ENCODE data around the gene SMYD3. TPM values are rescaled to one million over a fixed set of nuclear protein-coding genes. Genes with fewer than 3 reads are reported as not detected.

The SMYD3 gene
- total RNA-seq, 5 donors from 2014 or later (not counting 1 experiment from before 2014, with no cell fraction given), result 17.7 to 37.8 (median 21.9) TPM

DNA sequence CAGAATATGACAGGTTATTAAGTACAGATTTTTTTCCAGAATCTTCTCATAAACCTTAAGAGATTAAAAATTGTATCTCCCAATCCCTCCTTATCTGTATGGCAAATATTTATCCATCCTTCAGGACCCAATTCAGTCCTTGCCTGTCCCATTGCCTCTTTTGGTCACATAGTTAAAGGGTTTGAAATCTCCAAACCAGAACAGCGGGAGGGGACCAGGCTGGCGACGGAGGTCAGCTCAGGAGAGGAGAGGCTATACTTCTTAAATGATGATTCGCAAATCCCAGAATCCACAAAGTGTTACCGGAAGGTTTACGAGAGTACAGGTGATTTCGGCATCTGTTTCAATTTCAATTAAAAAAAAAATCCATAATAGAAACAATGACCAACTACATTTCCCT lies 572.7 kb downstream of the SMYD3 start:
- Histone ChIP-seq H3K27ac (ENCODE audit: low read length) (no peak overlapping the region), H3K36me3 (ENCODE audit: control insufficient read depth in 2 of 2, extremely low read depth in 1 of 2, insufficient read depth in 1 of 2, low read length in 1 of 2) (no peaks in the 10 kb centered on the region), H3K4me3 (ENCODE audit: control insufficient read depth in 1 of 2, extremely low read depth in 1 of 2, low read length in 1 of 2) (no peak overlapping the region), H3K4me1 (ENCODE audit: control insufficient read depth in 1 of 2, extremely low read depth in 1 of 2, insufficient read depth in 2 of 2, low read length in 2 of 2) (no peaks in the 10 kb centered on the region), H3K27me3 (replicated peaks in 1 of 2; ENCODE audit: control insufficient read depth in 2 of 2, extremely low read depth in 1 of 2, insufficient read depth in 2 of 2, low read length in 1 of 2) (no peaks in the 10 kb centered on the region), H3K9me3 (no peaks in the 10 kb centered on the region)
- ATAC-seq (replicated peaks in 1 of 4), result no peak
- Mint-ChIP-seq H3K9me3 (no peaks in the 10 kb centered on the region), H3K36me3 (peaks cover 13% of the 10 kb centered on the region), H3K27ac (no peak overlapping the region), H3K4me3 (no peak overlapping the region), H3K27me3 (no peaks in the 10 kb centered on the region), H3K4me1 (no peaks in the 10 kb centered on the region)
- 97% methylated on average over 3 of the region's 7 CpGs for WGBS (ENCODE audit: insufficient coverage)
- POLR2A ChIA-PET, result interaction anchor here in 1 of 2 donors (0.6 kb wide), 1 partner anchor 220 kb away, joined by 4 read pairs; no protein-coding TSS in a partner anchor
- no peak for DNase-seq
- CTCF ChIA-PET, result no interaction called here

DNA sequence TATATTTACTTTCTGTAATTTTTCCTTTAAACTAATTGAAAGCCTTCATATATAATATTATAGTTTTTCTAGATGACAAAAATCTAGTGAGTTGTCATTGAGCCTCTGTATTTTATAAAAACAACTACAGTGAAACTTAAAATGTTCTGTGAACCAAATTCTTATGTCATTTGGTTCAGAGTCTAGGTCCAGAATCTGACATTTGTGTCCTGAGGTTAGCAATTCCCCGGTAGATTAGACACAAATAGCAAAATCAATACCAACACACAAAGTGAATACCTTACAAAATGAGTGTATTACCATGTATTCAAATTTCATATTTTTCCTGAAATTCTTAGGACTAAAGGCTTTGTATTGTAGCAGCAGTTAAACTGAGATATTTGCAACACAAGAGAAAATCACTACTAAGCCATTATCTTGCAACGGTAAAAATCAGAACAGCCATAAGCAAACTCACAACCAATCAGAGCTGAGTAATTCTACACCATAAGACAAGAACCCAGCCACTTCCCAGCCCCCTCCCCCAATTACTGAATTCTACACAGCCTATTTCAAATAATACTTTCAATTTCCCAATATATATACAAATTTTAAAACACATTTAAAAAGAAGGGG lies 573.5 kb downstream of the SMYD3 start:
- no peaks in the 10 kb centered on the region for H3K27me3 Mint-ChIP-seq
- no peak for DNase-seq
- no peak for ATAC-seq (replicated peaks in 1 of 4)
- CTCF ChIA-PET, result no interaction called here
- H3K27ac Mint-ChIP-seq, result no peak overlapping the region
- no peaks in the 10 kb centered on the region for H3K9me3 Mint-ChIP-seq
- H3K4me1 Mint-ChIP-seq, result no peaks in the 10 kb centered on the region
- Histone ChIP-seq H3K27ac (ENCODE audit: low read length) (no peak overlapping the region), H3K27me3 (replicated peaks in 1 of 2; ENCODE audit: control insufficient read depth in 2 of 2, extremely low read depth in 1 of 2, insufficient read depth in 2 of 2, low read length in 1 of 2) (no peaks in the 10 kb centered on the region), H3K4me1 (ENCODE audit: control insufficient read depth in 1 of 2, extremely low read depth in 1 of 2, insufficient read depth in 2 of 2, low read length in 2 of 2) (no peaks in the 10 kb centered on the region), H3K9me3 (no peaks in the 10 kb centered on the region), H3K36me3 (ENCODE audit: control insufficient read depth in 2 of 2, extremely low read depth in 1 of 2, insufficient read depth in 1 of 2, low read length in 1 of 2) (no peaks in the 10 kb centered on the region), H3K4me3 (ENCODE audit: control insufficient read depth in 1 of 2, extremely low read depth in 1 of 2, low read length in 1 of 2) (no peak overlapping the region)
- WGBS (ENCODE audit: insufficient coverage), result 95% methylated on average over 2 of the region's 2 CpGs
- POLR2A ChIA-PET, result no interaction called here
- no peak overlapping the region for H3K4me3 Mint-ChIP-seq
- H3K36me3 Mint-ChIP-seq, result peaks cover 21% of the 10 kb centered on the region

DNA sequence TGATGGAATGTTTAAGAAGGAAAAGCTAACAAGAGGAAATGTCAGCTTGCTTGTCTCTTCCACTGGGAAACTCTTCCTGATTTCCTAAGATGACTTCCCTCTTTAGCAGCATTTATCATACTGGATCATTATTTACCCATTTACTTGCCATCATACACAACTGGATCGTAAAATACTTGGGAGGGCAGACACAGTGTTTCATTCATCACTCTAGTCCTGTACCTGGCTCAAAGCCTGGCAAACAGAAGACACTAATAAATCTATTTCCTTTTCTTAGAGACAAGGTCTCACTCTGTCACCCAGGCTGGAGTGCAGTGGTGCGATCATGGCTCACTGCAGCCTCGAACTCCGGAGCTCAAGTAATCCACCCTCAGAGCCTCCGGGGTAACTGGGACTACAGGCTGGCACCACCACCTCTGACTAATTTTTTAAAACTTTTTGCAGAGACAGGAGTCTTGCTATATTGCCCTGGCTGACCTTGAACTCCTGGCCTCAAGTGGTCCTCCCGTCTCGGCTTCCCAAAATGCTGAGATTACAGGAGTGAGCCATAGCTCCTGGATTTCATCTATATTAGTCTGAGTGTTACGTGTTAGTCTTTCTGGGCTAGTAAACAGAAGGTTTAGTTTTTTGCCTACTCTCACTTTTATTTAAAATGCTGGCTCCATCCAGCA lies 574.6 kb downstream of the SMYD3 start:
- Mint-ChIP-seq H3K4me3 (no peak overlapping the region), H3K27ac (no peak overlapping the region), H3K36me3 (peaks cover 26% of the 10 kb centered on the region), H3K27me3 (no peaks in the 10 kb centered on the region), H3K9me3 (no peaks in the 10 kb centered on the region), H3K4me1 (no peaks in the 10 kb centered on the region)
- DNase-seq (no peak), ATAC-seq (replicated peaks in 1 of 4) (no peak)
- Histone ChIP-seq H3K36me3 (ENCODE audit: control insufficient read depth in 2 of 2, extremely low read depth in 1 of 2, insufficient read depth in 1 of 2, low read length in 1 of 2) (no peaks in the 10 kb centered on the region), H3K27ac (ENCODE audit: low read length) (no peak overlapping the region), H3K4me3 (ENCODE audit: control insufficient read depth in 1 of 2, extremely low read depth in 1 of 2, low read length in 1 of 2) (no peak overlapping the region), H3K27me3 (replicated peaks in 1 of 2; ENCODE audit: control insufficient read depth in 2 of 2, extremely low read depth in 1 of 2, insufficient read depth in 2 of 2, low read length in 1 of 2) (no peaks in the 10 kb centered on the region), H3K4me1 (ENCODE audit: control insufficient read depth in 1 of 2, extremely low read depth in 1 of 2, insufficient read depth in 2 of 2, low read length in 2 of 2) (no peaks in the 10 kb centered on the region), H3K9me3 (no peaks in the 10 kb centered on the region)
- ChIA-PET CTCF (interaction anchor here in 1 of 2 donors (0.5 to 0.6 kb wide), 2 partner anchors 9 to 775 kb away, joined by 3 read pairs; no protein-coding TSS in a partner anchor), POLR2A (no interaction called here)
- 90% methylated on average over 4 of the region's 8 CpGs for WGBS (ENCODE audit: insufficient coverage)

- H3K27ac Mint-ChIP-seq, result no peak overlapping the region
- 90% methylated on average over 2 of the region's 3 CpGs for WGBS (ENCODE audit: insufficient coverage)
- Histone ChIP-seq H3K27me3 (replicated peaks in 1 of 2; ENCODE audit: control insufficient read depth in 2 of 2, extremely low read depth in 1 of 2, insufficient read depth in 2 of 2, low read length in 1 of 2) (no peaks in the 10 kb centered on the region), H3K9me3 (no peaks in the 10 kb centered on the region), H3K4me1 (ENCODE audit: control insufficient read depth in 1 of 2, extremely low read depth in 1 of 2, insufficient read depth in 2 of 2, low read length in 2 of 2) (no peaks in the 10 kb centered on the region), H3K27ac (ENCODE audit: low read length) (no peak overlapping the region), H3K4me3 (ENCODE audit: control insufficient read depth in 1 of 2, extremely low read depth in 1 of 2, low read length in 1 of 2) (no peak overlapping the region), H3K36me3 (ENCODE audit: control insufficient read depth in 2 of 2, extremely low read depth in 1 of 2, insufficient read depth in 1 of 2, low read length in 1 of 2) (no peaks in the 10 kb centered on the region)
- H3K4me1 Mint-ChIP-seq, result no peaks in the 10 kb centered on the region
- ATAC-seq (replicated peaks in 1 of 4) (no peak), DNase-seq (no peak)
- no peak overlapping the region for H3K4me3 Mint-ChIP-seq
- peaks cover 34% of the 10 kb centered on the region for H3K36me3 Mint-ChIP-seq
- no peaks in the 10 kb centered on the region for H3K27me3 Mint-ChIP-seq
- ChIA-PET CTCF (no interaction called here), POLR2A (no interaction called here)
- H3K9me3 Mint-ChIP-seq, result no peaks in the 10 kb centered on the region
Observed at GRCh38 chr1:245931450-245931849, 575.6 kb downstream of the SMYD3 start.

- H3K4me1 ChIP-seq (ENCODE audit: control insufficient read depth in 1 of 2, extremely low read depth in 1 of 2, insufficient read depth in 2 of 2, low read length in 2 of 2), result no peaks in the 10 kb centered on the region
- ATAC-seq (replicated peaks in 1 of 4) (no peak), DNase-seq (no peak)
- H3K9me3 ChIP-seq, result no peaks in the 10 kb centered on the region
- ChIA-PET POLR2A (no interaction called here), CTCF (no interaction called here)
- no peaks in the 10 kb centered on the region for H3K36me3 ChIP-seq (ENCODE audit: control insufficient read depth in 2 of 2, extremely low read depth in 1 of 2, insufficient read depth in 1 of 2, low read length in 1 of 2)
- Mint-ChIP-seq H3K27me3 (no peaks in the 10 kb centered on the region), H3K4me1 (no peaks in the 10 kb centered on the region), H3K4me3 (no peak overlapping the region), H3K36me3 (peaks cover 45% of the 10 kb centered on the region), H3K27ac (no peak overlapping the region), H3K9me3 (no peaks in the 10 kb centered on the region)
- 89% methylated on average over 5 of the region's 7 CpGs for WGBS (ENCODE audit: insufficient coverage)
- no peak overlapping the region for H3K27ac ChIP-seq (ENCODE audit: low read length)
- H3K4me3 ChIP-seq (ENCODE audit: control insufficient read depth in 1 of 2, extremely low read depth in 1 of 2, low read length in 1 of 2), result no peak overlapping the region
- no peaks in the 10 kb centered on the region for H3K27me3 ChIP-seq (replicated peaks in 1 of 2; ENCODE audit: control insufficient read depth in 2 of 2, extremely low read depth in 1 of 2, insufficient read depth in 2 of 2, low read length in 1 of 2)
Observed at GRCh38 chr1:245929224-245929623, 577.9 kb downstream of the SMYD3 start.

DNA sequence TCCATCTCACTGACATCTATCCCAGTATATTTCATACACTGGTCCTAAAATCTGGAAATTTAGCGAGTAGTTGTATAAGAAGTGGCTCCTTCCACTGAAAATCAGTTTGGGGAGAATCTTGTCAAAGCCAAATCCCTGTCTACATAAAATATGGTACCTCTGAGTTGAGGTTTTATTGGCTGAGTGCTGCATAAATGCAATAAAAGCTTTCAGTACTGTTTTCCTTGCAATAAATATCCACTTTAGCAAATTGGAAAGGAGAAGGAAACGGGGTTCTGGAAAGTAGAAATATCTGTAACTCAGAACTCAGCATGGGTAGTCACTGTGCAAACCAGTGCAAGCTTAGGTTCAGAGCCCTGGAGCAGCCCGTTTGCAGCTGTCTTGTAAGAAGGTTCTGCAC lies 580.2 kb downstream of the SMYD3 start:
- H3K27ac Mint-ChIP-seq, result no peak overlapping the region
- H3K4me3 Mint-ChIP-seq, result no peak overlapping the region
- Histone ChIP-seq H3K4me1 (ENCODE audit: control insufficient read depth in 1 of 2, extremely low read depth in 1 of 2, insufficient read depth in 2 of 2, low read length in 2 of 2) (no peaks in the 10 kb centered on the region), H3K4me3 (ENCODE audit: control insufficient read depth in 1 of 2, extremely low read depth in 1 of 2, low read length in 1 of 2) (no peak overlapping the region), H3K9me3 (no peaks in the 10 kb centered on the region), H3K27ac (ENCODE audit: low read length) (no peak overlapping the region), H3K27me3 (replicated peaks in 1 of 2; ENCODE audit: control insufficient read depth in 2 of 2, extremely low read depth in 1 of 2, insufficient read depth in 2 of 2, low read length in 1 of 2) (no peaks in the 10 kb centered on the region), H3K36me3 (ENCODE audit: control insufficient read depth in 2 of 2, extremely low read depth in 1 of 2, insufficient read depth in 1 of 2, low read length in 1 of 2) (no peaks in the 10 kb centered on the region)
- POLR2A ChIA-PET, result no interaction called here
- H3K9me3 Mint-ChIP-seq, result no peaks in the 10 kb centered on the region
- no peak for DNase-seq
- CTCF ChIA-PET, result no interaction called here
- no peaks in the 10 kb centered on the region for H3K27me3 Mint-ChIP-seq
- no peaks in the 10 kb centered on the region for H3K4me1 Mint-ChIP-seq
- 71% methylated on average over 1 of the region's 3 CpGs for WGBS (ENCODE audit: insufficient coverage)
- peaks cover 53% of the 10 kb centered on the region for H3K36me3 Mint-ChIP-seq
- ATAC-seq (replicated peaks in 1 of 4), result no peak
